Left lung (tissue), 10 donors: ENCODE results near the gene ABI1. TPM values are rescaled to one million over a fixed set of nuclear protein-coding genes. Genes with fewer than 3 reads are reported as not detected.

Experiments
- ATAC-seq: fragments of 200-7000 bp; cut with Tn5 transposase; one replicate; pipeline ENCODE4 v1.9.1; 2020; ENCODE audit warnings: moderate library complexity
- DNase-seq, 4 donors: peaks; one replicate each; pipeline ENCODE4 v3.0.0-alpha.2; 2013 to 2020
- H3K27ac ChIP-seq, 2 donors: fragments of 200-600 bp; sonication (generic) in 1 of 2; one replicate each; pipeline versions ENCODE4 v1.5.0 to v1.8.0; 2020 to 2021
- H3K27me3 ChIP-seq, 2 donors: fragments of 200-600 bp; sonication (generic) in 1 of 2; one replicate each; pipeline versions ENCODE4 v1.5.0 to v1.8.0; 2020 to 2021
- H3K36me3 ChIP-seq, 2 donors: fragments of 200-600 bp; sonication (generic) in 1 of 2; one replicate each; pipeline versions ENCODE4 v1.5.0 to v1.8.0; 2020 to 2021
- H3K4me1 ChIP-seq, 2 donors: fragments of 200-600 bp; one replicate each; pipeline ENCODE4 v1.8.0; 2021
- H3K4me3 ChIP-seq, 2 donors: fragments of 200-600 bp; sonication (generic) in 1 of 2; one replicate each; pipeline versions ENCODE4 v1.5.0 to v1.8.0; 2020 to 2021; ENCODE audit warnings: mild to moderate bottlenecking in 1 of 2
- H3K9me3 ChIP-seq, 2 donors: fragments of 200-600 bp; sonication (generic) in 1 of 2; one replicate each; pipeline versions ENCODE4 v1.5.0 to v1.8.0; 2020 to 2021
- intact Hi-C, 2 donors: fragments of 100-400 bp; cut with DNase I; formaldehyde crosslinking; loops; one replicate each; pipeline versions ENCODE4 v1.11.2 to v1.14.2; 2022
- polyA plus RNA-seq, 6 donors: library from polyadenylated mRNA; unstranded; fragments of 120-200 nt; gene quantifications; one replicate each; pipeline ENCODE4 v1.2.1, GENCODE V29; 2013; ENCODE audit not compliant: insufficient read length in 6 of 6
- total RNA-seq, 2 donors: library from RNA; stranded (reverse); fragmentation: NEBNext Ultra II Directional; extraction: Animal tissue kit (Norgen Biotek cat#: 25700); gene quantifications; one replicate each; pipeline ENCODE4 v1.2.1, GENCODE V29; 2021
- TF ChIP-seq, protein P1 (sequence below), 2 donors: fragments of 200-600 bp; sonication (generic) in 1 of 2; IDR thresholded peaks; one replicate each; pipeline versions ENCODE4 v1.5.0 to v1.8.0; 2021; ENCODE audit warnings: antibody characterized with exemption in 2 of 2
- donor health status: DM: no; HTN: yes; CAD: no.
- donor health status: DM: no; HTN: no; CAD: no.

The ABI1 gene
- total and polyA plus RNA-seq, 8 donors: 46.8 to 71.6 (median 63.1) TPM

DNA sequence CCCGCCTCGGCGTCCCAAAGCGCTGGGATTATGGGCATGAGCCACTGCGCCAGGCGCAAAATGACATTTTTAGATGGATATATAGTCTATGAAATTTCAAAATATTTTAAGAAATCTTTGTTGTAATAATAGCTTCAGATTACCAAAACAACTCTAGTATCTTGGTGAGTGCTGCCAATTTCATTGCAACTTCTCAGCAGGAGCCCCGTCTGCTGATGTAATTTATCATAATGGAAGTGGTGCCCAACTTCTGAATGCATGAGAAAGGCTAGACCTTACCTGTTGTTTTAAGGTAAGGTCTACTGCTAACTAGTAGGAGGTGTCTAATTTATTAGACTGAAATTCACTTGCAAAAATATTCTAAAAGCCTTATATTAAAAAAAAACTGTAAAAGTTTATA is 143.3 kb downstream of the ABI1 start:
- H3K4me3 ChIP-seq: no peak overlapping the region
- H3K4me1 ChIP-seq: no peaks in the 10 kb centered on the region
- peaks cover 0 to 89% of the 10 kb centered on the region in 2 donors for H3K36me3 ChIP-seq
- ATAC-seq (no peak), DNase-seq (no peak)
- TF ChIP-seq, protein P1, sequence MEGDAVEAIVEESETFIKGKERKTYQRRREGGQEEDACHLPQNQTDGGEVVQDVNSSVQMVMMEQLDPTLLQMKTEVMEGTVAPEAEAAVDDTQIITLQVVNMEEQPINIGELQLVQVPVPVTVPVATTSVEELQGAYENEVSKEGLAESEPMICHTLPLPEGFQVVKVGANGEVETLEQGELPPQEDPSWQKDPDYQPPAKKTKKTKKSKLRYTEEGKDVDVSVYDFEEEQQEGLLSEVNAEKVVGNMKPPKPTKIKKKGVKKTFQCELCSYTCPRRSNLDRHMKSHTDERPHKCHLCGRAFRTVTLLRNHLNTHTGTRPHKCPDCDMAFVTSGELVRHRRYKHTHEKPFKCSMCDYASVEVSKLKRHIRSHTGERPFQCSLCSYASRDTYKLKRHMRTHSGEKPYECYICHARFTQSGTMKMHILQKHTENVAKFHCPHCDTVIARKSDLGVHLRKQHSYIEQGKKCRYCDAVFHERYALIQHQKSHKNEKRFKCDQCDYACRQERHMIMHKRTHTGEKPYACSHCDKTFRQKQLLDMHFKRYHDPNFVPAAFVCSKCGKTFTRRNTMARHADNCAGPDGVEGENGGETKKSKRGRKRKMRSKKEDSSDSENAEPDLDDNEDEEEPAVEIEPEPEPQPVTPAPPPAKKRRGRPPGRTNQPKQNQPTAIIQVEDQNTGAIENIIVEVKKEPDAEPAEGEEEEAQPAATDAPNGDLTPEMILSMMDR (IDR thresholded peaks at IDR 0.05): no peak
- H3K27me3 ChIP-seq: no peaks in the 10 kb centered on the region
- intact Hi-C loops: no loop called here
- no peak overlapping the region for H3K27ac ChIP-seq
- H3K9me3 ChIP-seq: no peaks in the 10 kb centered on the region

DNA sequence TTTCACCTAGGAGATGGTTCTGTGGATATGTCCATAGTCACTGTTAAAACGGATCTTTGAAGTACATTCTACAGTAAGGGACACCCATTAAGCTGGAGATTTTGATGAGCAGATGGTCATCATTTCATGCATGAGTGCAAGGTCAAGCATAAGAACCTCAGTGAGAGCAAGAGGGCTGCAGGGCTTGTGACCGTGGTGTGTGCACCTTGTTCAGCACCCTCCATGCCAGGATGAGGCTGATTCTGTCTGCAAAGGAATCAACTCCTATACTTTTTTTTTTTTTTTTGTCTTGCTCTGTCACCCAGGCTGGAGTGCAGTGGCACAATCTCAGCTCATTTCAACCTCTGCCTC is 145.6 kb downstream of the ABI1 start:
- no peaks in the 10 kb centered on the region for H3K27me3 ChIP-seq
- ATAC-seq (no peak), DNase-seq (no peak)
- H3K27ac ChIP-seq: no peak overlapping the region
- H3K4me1 ChIP-seq: no peaks in the 10 kb centered on the region
- no peak overlapping the region for H3K4me3 ChIP-seq
- H3K9me3 ChIP-seq: no peaks in the 10 kb centered on the region
- intact Hi-C loops: no loop called here
- TF ChIP-seq, protein P1 (IDR thresholded peaks at IDR 0.05): no peak
- H3K36me3 ChIP-seq: peaks cover 0 to 67% of the 10 kb centered on the region in 2 donors

- no peak for ATAC-seq
- Histone ChIP-seq H3K36me3 (peaks cover 0 to 64% of the 10 kb centered on the region in 2 donors), H3K9me3 (no peaks in the 10 kb centered on the region), H3K4me1 (no peaks in the 10 kb centered on the region), H3K27me3 (no peaks in the 10 kb centered on the region), H3K4me3 (no peak overlapping the region), H3K27ac (no peak overlapping the region)
- TF ChIP-seq, protein P1 (IDR thresholded peaks at IDR 0.05): no peak
- DNase-seq: no peak
- intact Hi-C loops: no loop called here
Measured at GRCh38 chr10:26714415-26715136, 146.2 kb downstream of the ABI1 start.

- Histone ChIP-seq H3K4me3 (no peak overlapping the region), H3K36me3 (peaks cover 0 to 64% of the 10 kb centered on the region in 2 donors), H3K9me3 (no peaks in the 10 kb centered on the region), H3K27ac (no peak overlapping the region), H3K4me1 (peaks cover 0 to 5% of the 10 kb centered on the region in 2 donors), H3K27me3 (no peaks in the 10 kb centered on the region)
- no peak for ATAC-seq
- TF ChIP-seq, protein P1 (IDR thresholded peaks at IDR 0.05): no peak
- intact Hi-C loops: no loop called here
- no peak for DNase-seq
Measured at GRCh38 chr10:26711324-26711723, 149.4 kb downstream of the ABI1 start.

DNA sequence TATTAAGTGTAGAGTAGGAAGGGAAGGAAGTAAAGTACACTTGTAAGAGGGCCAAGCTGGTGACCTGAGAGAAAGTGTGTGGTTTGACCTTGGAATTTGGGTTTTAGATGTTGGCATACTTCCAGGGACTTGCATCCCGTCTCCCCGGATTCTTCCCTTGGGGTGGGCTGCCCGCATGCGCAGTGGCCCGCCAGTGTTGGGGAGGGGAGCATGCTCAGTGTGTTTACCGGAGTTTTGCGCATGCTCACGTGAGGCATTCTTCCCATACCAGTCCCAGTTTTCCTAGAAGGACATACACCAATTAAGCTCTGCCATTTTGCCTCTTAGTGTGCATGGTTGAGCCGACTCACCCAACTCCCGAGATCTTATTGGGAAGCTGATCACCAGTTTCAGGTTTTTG is 153.8 kb downstream of the ABI1 start:
- Histone ChIP-seq H3K27me3 (no peaks in the 10 kb centered on the region), H3K4me1 (peaks cover 0 to 20% of the 10 kb centered on the region in 2 donors), H3K36me3 (peaks cover 0 to 59% of the 10 kb centered on the region in 2 donors), H3K9me3 (no peaks in the 10 kb centered on the region), H3K27ac (no peak overlapping the region), H3K4me3 (no peak overlapping the region)
- TF ChIP-seq, protein P1 (IDR thresholded peaks at IDR 0.05): no peak
- ATAC-seq (no peak), DNase-seq (no peak)
- intact Hi-C loops: no loop called here
